Amygdala (tissue), 56 donors: ENCODE data around the gene CIPC.

Experiments
- DNase-seq, 56 donors: peaks; one replicate each; lab custom pipeline; 2025; lab: John Stamatoyannopoulos, UW

CIPC gene

GRCh38 chr14:77123381-77124325 lies 25.6 kb downstream of the CIPC start:
- DNase-seq = peak in 30 of 56 donors; percentile 10 to 85 (median 41)

DNA sequence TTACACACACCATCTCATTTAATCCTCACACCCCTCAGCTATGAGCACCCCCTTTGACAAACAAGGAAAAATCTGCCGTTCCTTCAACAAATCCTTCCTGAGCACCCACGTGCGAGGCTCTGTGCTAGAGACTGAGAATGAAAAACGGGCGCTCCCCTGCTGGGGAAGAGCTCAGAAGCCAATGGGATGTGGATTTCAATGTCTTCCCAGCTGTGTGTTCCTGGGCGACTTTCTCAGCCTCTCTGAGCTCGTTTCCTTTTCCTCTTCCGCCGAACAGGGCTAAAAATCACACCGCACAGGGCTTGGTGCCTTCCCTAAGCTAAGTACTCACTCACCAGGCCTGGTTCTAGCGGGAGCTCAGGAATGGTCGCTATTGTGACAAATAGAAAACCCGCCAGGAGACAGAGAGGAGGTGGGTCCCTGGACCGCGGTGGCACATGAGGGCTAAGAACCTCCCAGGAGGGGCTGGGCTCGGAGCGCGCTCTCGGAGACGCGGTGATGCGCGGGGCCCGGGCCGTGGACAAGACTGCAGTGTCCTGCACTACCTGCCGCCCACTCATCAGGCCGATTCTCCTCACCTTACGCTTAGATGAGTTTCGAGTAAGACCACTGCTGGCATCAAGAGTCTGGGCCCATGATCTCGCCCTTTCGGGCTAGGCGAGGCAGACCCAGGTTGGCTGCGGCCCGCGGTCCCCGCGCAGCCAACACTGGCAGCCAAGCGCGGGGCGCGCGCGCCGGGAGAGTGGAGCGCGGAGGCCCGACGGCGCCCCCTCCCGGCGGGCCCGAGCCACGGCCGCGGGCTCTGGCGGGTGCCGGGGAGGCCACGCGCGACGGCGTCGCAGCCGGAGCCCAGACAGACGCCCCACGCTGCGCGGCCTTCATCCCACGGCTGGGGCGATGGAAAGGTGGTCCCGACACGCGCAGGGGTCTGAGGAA lies 26.6 kb downstream of the CIPC start:
- peak in 46 of 56 donors; percentile 20 to 81 (median 58) for DNase-seq

DNA sequence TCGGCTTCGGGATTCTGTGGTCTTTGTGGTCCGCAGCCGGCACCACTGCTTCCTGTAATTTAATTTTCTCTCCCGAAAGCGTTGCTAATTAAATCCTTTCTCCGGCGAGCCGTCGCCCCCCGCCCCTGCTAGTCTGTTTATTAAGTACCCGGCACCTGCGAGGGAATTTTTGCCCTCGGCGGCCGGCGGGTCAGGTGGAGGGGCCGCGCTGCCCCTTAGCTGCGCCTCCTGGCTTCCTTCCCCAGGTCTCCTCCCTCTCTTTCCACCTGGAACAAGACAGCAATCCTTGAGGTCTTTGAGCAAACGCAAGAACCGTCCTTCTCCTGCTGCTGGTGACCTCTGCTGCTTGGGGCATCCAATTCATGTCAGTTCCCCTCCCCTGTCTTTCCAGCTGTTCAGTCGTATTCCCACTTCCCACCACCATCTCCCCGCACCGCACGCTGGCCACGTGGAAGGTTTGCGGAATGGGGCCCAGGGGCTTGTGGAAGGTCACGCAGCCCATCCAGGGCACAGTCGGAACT lies 27.3 kb downstream of the CIPC start:
- no peak for DNase-seq

- no peak for DNase-seq
These were observed 27.8 kb downstream of the CIPC start for GRCh38 chr14:77125823-77126325.

GRCh38 chr14:77126461-77126990 lies 28.5 kb downstream of the CIPC start:
- DNase-seq = no peak

GRCh38 chr14:77128414-77128891 lies 30.4 kb downstream of the CIPC start:
- peak in 3 of 56 donors; percentile 13 to 19 (median 18) for DNase-seq

DNA sequence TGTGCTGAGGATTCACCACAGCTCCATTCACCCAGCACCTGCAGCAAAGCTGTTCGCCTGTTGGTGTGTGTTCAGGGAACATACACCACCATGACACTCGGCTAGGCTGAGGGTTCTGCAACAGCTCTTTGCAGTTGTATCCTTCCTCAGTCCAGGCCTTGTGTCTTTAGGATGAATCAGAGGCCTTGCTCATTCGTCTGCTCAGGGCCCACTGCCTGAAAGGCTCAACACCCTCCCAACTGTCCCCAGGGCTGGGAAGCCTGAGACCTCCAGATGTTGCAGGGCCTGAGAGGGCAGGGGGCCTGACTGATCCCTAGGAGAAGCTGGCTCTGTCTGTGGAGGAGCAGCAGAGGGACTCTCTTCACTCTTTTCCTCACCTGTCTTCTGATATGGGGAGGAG lies 32.3 kb downstream of the CIPC start:
- no peak for DNase-seq

DNA sequence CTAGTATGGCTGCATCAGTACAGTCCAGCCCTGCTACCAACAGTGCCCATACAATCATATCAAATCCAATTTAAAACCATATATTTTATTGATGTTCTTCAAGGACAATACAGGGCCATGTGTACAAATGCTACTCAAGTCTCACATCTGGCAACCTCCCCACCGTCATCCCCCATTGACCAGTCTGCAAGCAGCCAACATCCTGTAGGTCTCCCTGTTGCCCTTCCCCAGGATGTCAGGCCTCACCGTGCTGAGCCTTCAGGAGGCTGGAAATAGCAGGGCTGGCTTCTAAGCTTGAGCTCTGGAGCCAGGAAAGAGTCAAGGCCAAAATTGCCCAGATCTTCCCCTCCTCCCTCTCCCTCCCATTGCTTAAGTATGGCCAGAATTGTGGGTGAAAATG lies 33.1 kb downstream of the CIPC start:
- DNase-seq = no peak

- no peak for DNase-seq
These were observed 33.9 kb downstream of the CIPC start for GRCh38 chr14:77131871-77132486.

- DNase-seq = peak in 3 of 56 donors; percentile 18 to 28 (median 24)
These were observed 35.8 kb downstream of the CIPC start for GRCh38 chr14:77133720-77134338.

- no peak for DNase-seq
These were observed 41.0 kb downstream of the CIPC start for GRCh38 chr14:77139022-77139421.

DNA sequence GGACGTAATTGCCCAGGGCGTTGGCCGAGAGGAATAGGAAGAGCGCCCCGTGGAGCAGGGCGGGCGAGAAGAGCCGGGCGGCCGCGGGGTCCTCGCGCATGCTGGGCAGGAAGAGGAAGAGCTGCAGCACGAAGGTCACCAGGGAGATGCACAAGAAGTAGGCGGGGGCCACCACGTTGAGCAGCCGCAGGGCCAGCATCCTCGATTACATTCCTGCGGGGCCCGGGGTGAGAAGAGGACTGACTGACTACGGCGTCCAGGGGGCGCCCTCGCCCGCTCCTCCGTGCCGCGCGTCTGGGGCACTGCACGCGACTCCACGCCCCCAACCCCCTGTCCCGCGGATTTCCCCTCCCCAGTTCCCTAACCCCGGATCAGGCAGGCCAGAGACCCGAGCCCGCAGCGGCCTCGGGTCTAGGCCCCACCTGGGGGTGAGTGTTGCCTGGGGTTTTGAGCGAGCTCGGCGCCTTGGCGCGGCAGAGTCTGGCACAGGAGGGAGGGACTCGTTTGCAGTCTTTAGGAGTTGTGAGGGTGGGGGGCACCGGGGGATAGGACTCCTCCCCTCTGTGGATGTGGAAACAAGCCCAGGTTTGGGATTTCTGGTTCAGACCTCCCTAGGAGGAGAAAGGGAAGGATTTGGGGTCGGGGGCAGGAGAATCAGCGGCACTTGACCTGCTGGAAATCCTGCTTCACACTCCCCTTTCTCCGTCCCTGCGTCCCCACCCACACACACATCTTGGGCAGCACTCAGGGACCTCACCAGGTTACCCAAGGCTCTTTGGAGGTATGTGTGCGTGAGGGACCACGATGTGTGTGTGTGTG lies 41.7 kb downstream of the CIPC start:
- peak in 27 of 56 donors; percentile 15 to 74 (median 31) for DNase-seq

DNA sequence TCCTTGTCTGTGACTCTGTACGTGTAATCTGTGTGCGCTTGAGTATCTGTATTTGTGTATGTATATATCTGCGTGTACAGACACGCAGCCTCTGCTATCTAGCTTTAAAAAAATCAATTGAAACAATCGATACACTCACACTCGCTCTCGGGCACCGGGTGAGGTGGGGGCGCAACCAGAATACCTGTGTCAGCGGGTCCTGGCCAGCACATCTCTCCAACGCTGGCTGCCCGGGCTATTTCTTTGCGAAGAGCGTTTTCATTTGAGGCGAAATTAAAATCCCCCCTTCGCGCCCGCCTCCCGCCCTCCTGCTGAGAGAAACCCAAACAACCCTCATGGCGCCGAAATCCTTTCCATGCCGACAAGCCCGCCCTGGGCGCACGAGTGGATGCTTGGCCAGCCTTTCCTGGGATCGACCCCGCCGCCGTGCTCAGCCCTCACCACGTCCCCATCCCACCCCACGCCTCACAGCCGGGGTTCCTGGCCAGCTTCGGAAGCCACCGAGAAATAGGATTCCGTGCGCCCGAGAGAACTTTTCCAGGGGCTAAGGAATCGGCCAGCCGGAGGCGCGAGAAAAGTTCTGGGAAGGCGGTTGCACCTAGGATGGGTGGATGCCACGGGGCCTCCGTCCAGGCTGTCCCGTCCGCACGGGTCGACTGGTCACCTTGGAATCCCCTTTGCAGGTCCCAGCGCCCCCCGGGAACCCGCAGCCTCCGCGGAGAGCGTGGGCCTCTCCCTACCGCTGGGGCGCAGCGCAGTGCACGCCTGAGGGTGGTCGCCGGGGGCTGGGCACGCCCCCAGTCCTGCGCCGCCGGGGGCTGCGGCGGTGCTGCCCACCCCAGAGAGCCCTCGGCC lies 42.5 kb downstream of the CIPC start:
- DNase-seq = peak in 4 of 56 donors; percentile 15 to 28 (median 21)

DNA sequence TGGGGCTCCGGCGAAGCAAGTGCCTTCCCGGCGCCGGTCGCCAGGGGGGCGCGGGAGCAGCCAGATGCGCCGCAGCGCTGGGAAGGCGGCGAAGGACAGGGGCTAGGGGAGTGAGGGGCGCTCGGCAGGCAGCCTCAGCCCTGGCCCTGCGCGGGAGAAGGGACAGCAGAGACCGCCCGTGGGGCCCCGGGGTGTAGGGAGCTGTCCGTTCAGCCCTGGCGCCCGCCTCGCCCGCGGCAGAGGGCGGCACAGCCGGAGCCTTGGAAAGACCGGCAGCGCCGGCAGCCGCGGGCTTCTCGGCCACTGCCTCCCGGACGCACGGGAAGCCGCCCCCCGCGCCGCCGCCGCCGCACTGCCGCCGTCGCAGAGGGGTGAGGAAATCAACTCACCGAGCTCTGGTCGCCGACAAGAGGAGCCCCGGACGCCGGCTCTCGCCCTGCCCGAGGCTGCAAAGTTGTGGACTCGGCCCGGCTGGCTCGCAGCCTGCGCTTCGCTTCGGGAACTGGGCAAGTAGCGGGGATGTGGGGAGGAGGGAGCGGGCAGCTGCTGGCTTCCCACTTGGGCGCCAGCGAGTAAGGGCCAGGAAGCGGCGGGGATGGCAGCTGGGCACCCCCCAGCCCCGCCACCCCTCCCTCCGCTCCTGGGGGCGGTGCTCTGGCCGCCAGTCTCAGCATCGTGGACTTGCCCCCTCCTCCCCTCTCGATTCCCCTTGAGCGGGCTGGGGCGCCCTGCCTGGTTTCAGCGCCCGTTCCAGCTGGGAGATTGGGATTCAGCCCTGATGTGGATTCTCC lies 43.4 kb downstream of the CIPC start, which contains the start of gene ZDHHC22:
TSS of gene ZDHHC22 (minus strand) at position 578 of the 791 bp plus-strand sequence. CDS start 2,053 bp downstream, outside the sequence.
- DNase-seq = peak in 41 of 56 donors; percentile 15 to 76 (median 49)

DNA sequence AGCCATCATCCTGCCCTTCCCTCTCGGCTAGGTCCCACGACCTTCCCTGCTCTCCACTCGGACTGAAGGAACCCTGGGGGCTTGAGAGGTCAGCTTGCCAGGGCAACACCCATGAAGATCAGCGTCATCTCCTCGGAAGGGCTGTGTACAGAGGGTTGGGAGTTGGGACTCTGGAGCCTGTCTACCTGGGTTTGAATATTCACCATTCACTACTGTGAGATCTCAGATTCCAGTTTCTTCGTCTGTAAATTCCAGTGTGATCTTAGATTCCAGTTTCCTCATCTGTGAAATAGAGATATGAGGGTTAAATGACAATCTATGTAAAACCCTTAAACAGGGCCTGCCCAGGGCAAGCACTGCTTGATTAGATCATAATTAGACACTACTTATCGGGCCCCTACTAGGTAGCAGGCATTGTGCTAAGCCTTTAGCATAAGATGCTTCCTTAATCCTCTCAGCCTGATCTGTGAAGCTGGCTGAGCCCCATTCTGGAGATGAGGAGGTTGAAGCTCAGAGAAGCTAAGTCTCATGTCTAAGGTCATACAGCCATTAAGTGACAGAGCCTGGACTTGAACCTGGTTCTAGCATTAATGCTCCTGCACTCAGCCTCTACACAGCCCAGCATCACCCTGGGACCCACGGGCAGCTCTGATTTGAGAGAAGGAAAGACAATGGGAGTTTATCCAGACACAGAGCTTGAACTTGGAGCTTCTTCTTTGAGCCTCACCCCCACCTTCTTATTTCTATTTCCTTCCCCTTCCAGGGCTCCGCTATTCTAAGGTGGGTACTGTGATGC lies 44.1 kb downstream of the CIPC start:
- DNase-seq = peak in 1 of 56 donors; percentile 12
